DND-41 (cell line): ENCODE measurements around the gene CFAP58.

Source experiments
- EZH2 ChIP-seq: IDR thresholded peaks from 3 replicates; pipeline ENCODE4 v1.6.1; 2012; ENCODE audit warnings: borderline replicate concordance, low read depth, mild to moderate bottlenecking, moderate library complexity, low read length, inconsistent platforms; ENCODE audit not compliant: severe bottlenecking
- TF ChIP-seq, protein P1 (sequence below): IDR thresholded peaks from 2 replicates; pipeline ENCODE4 v1.5.1; 2012; ENCODE audit warnings: borderline replicate concordance, low read length, moderate library complexity, mild to moderate bottlenecking; ENCODE audit not compliant: poor library complexity, severe bottlenecking; ENCODE audit errors: extremely low read depth

DNA sequence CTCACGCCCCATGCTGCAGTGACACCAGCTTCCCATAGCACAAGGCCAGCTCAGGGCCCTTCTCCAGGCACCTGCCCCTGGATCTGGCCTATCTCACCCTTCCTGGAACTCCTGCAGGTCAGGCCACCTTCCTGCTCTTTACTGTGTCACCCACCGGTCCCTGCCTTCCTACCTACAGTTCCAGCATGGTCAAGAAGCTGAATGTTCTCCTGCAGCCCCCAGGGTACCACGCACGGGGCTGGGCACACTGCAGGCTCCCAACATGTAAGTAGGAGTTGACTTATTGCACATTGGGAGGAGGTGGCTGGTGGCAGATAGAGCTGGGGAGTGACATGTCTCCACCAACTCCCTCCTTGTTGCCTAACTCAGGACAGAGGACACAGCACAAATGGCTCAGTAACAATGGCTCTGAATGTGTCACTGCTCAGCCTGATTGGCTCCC is 29.9 kb upstream of the CFAP58 start:
- TF ChIP-seq, protein P1, sequence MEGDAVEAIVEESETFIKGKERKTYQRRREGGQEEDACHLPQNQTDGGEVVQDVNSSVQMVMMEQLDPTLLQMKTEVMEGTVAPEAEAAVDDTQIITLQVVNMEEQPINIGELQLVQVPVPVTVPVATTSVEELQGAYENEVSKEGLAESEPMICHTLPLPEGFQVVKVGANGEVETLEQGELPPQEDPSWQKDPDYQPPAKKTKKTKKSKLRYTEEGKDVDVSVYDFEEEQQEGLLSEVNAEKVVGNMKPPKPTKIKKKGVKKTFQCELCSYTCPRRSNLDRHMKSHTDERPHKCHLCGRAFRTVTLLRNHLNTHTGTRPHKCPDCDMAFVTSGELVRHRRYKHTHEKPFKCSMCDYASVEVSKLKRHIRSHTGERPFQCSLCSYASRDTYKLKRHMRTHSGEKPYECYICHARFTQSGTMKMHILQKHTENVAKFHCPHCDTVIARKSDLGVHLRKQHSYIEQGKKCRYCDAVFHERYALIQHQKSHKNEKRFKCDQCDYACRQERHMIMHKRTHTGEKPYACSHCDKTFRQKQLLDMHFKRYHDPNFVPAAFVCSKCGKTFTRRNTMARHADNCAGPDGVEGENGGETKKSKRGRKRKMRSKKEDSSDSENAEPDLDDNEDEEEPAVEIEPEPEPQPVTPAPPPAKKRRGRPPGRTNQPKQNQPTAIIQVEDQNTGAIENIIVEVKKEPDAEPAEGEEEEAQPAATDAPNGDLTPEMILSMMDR: no peak
- TF ChIP-seq EZH2: no peak
